Stimulated activated CD8-positive, alpha-beta memory T cell treated with anti-CD3 and anti-CD28 coated beads, Interleukin-2, amount 100 ng/mL, for 1 hour (primary cell): ENCODE measurements around the gene ICAM1.
"Not testable (repeated sequence)": the region's sequence is repeated elsewhere in the genome, so short reads cannot be mapped to it uniquely, and the experiment has no call there.

Source experiments
- DNase-seq, 2 donors: peaks; one replicate each; pipeline ENCODE4 v3.0.0-alpha.2; 2020; ENCODE audit warnings: low read depth in 2 of 2

The ICAM1 gene, protein sequence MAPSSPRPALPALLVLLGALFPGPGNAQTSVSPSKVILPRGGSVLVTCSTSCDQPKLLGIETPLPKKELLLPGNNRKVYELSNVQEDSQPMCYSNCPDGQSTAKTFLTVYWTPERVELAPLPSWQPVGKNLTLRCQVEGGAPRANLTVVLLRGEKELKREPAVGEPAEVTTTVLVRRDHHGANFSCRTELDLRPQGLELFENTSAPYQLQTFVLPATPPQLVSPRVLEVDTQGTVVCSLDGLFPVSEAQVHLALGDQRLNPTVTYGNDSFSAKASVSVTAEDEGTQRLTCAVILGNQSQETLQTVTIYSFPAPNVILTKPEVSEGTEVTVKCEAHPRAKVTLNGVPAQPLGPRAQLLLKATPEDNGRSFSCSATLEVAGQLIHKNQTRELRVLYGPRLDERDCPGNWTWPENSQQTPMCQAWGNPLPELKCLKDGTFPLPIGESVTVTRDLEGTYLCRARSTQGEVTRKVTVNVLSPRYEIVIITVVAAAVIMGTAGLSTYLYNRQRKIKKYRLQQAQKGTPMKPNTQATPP

DNA sequence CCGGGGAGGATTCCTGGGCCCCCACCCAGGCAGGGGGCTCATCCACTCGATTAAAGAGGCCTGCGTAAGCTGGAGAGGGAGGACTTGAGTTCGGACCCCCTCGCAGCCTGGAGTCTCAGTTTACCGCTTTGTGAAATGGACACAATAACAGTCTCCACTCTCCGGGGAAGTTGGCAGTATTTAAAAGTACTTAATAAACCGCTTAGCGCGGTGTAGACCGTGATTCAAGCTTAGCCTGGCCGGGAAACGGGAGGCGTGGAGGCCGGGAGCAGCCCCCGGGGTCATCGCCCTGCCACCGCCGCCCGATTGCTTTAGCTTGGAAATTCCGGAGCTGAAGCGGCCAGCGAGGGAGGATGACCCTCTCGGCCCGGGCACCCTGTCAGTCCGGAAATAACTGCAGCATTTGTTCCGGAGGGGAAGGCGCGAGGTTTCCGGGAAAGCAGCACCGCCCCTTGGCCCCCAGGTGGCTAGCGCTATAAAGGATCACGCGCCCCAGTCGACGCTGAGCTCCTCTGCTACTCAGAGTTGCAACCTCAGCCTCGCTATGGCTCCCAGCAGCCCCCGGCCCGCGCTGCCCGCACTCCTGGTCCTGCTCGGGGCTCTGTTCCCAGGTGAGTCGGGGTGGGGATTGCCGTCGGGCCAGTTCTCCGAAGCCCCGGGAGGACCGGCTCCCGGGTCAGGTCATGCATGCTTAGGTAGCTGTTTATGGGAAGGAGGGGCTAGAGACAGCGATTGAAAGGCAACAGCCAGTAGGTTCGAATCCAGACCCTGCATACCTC, at the start of gene ICAM1:
Gene ICAM1, plus strand, starts transcription at position 505 of the 779 bp plus-strand sequence. Its CDS starts 40 bp downstream, at position 545.
- DNase-seq, result peak; percentile 48 to 57

DNA sequence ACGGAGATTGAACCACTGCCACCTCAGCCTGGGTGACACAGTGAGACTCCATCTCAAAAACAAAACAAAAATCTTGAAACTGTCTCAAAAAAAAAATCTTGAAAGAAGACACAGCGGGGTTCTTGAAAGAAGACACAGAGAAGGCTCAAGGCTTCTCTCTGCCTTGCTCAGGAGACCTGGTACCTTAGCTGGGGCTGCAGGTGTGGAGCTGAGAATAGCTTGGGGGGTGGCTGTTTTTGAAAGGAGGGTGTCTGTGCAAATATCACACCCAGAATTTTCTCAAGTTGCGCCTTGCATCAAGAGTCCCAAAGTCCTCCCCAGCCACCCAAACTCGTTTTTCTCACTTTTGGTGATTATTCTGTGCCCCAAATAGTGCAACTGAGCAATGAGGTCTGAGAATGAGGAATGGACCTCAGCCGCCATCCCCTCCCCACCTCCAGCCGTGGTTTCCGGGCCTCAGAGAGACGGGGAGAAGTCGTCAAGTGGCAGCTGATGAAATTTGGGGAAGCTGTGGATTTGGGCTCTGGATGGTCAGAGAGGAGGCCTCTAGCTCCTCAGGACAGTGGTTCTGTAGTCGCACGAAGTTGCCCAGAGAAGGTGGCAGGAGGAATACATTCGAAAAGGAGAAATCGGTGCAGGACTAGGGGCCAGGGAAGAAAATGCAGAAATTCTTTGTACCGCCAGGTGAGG, 48.6 kb upstream of the ICAM1 start:
- DNase-seq, result no peak

DNA sequence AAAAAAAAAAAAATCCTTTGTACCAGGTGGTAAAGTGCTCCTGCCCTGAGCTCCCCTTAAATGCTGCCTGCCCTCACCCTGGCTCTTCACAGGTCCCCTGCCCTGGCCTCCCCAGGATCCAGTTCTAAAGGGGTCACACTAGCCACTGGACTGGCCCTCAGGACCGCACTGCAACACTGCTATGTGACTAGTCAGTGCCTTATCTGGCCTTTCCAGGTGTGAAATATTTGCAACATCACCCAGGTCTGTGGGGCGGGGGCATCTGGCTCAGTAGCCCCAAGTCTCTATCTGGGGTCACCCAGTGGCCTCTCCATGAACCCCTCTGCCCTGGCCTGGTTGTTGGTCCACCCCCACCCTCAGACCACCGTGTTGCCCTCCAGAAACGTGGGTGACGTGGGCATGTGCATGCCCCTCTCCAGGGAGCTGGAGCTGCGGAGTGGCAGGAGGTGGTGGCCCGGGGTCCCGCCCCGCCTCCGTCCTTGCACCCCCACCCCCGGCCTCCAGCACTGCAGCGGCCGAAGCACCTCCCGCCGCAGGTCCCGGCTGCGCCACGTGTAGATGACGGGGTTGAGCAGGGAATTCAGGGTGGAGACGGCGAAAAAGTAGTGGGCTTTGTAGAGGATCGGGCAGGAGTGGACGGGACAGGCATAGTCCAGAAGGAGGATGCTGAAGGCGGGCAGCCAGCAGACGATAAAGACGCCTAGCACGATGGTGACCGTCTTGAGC, 47.3 kb upstream of the ICAM1 start:
- DNase-seq, result no peak

DNA sequence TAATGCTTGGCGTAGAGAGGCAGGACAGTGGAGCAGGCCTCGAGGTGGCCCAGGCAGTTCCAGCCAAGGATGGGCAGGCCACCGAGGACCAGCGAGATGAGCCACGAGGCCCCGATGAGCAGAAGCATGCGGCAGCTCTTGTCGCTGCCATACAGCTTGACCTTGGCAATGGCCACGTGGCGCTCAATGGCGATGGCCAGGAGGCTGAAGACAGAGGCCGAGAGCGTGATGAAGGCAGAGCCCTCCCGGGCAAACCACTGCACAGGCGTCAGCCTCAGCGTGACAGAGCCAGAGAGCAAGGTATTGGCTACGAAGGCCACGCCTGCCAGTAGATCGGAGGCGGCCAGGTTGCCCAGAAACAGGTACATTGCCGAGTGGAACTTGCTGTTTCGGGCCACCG, 46.6 kb upstream of the ICAM1 start:
- no peak for DNase-seq

DNA sequence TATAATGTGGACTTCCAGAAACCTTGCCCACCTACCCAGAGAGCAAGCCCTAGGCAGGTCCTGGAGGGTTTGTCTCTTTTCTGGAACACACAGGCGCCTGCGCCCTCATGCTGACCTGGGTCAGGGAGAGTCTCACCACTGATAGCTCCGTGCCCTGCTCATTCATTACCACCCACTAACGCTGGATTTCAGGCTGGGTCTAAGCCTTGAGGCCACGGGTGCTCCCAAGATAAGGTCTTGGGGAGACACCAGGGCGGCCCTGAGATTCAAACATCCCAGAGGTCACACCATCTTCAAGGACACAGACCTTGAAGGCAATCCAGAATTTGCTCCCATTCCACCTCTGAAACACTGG, 44.9 kb upstream of the ICAM1 start:
- DNase-seq, result no peak

DNA sequence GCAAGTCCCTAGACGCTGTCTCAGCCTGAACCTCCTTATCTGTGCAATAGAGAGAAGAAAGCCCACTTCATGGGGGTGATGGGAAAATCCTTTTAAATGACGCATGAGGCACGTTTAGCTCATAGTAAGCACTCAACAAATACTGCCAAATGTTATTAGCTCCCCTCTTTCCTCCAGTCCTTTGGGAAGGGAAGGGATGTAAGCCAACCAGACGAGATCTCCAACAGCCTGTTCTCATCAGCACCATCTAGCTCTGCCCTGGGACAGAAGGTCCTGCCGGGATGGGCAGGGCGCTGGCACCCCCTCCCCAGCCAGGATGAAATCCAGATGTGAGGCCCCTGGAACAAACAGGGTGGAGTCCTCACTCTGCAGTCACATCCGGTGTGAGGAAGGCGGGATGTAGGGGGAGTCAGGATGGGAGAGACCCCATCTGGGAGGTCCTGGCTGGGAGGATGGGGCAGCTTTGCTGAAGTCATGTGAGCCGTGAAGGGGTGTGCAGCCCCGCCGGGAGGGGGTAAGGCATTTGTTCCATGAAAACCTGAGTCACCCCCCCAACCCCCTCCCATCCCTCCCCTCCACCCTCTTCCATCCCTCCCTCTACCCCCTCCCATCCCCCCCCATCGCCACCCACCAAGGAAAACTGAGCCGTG, 44.4 kb upstream of the ICAM1 start:
- no peak for DNase-seq

DNA sequence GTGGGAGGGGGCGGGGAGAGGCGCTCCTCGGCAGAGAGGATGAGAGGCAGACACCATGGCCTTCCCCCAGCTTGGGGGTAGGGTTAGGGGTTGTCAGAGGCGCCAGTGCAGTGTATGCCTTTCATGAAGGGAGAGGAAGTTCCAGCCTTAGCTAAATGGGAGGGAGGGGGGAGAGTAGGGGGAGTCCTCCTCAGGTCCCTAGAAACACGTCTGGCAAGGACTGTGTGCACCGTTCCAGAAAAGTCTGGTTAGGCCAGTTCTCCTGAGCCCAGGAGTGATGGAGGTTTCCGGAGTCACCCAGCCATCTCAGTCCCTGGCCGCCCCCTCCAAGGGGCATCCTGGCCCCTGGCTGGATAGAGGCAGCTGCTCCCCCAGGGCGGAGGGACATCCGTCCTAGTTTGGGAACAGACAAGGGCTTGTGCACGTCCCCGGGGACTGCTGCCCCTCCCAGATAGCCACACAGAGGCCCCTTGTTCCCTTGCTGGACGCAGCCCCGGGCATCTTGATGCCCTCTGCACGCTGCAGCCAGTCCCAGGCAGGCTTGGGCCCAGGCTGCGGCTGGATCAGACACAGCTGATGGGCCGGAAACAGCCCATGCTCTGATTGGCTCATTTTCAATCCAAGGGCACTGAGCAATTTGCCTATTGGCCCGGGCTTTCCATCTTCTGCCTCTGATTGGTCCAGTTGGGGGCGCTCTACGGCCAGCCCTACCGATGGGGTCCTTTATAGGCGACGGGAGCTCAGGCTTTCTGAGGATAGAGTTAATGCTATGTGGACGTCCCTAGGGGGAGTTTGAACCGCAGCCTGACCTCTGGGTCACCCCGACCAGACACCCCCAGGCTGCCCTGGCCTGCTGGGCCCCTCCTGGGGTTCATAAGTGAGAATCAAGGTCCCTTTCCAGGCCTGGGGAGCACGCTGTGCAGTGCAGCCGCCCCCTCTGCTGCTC, 43.6 kb upstream of the ICAM1 start:
- DNase-seq, result no peak

DNA sequence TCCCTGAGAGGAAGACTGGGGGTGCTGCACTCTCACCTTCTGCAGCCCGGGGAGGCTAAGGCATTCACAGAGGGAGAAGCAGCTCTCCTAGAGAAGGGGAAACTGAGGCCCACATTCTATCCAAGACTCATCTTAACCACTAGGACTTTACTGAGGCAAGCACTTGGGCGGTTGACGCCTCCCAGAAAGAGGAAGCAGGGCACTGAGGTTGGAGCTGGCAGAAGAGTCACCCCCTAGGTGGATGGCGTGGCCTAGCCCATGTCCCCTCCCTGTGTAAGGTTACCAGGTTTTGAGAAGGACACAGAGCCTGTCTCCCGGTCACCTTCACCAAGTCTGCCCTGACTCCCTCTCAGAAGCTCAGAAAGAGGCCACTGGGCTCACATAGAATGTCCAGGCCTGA, 42.5 kb upstream of the ICAM1 start:
- no peak for DNase-seq

DNA sequence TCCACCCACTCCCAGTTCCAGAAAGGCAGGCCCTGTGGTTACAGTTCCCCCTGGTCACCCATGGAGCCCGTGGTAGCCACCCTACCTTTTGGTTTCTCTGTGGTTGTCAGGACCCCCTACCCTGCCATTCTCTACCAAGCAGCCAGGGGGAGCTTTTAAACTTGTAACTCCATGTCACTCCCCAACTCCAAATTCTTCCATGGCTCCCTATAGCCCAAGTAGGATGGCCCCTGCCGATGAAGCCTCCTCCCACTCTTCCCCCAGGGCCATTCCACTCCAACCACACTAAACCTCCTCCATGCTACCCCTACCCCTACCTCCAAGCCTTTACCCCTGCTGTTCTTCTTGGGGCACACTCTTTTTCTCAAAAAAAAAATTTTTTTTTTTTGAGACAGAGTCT, 42.0 kb upstream of the ICAM1 start:
- no peak for DNase-seq

DNA sequence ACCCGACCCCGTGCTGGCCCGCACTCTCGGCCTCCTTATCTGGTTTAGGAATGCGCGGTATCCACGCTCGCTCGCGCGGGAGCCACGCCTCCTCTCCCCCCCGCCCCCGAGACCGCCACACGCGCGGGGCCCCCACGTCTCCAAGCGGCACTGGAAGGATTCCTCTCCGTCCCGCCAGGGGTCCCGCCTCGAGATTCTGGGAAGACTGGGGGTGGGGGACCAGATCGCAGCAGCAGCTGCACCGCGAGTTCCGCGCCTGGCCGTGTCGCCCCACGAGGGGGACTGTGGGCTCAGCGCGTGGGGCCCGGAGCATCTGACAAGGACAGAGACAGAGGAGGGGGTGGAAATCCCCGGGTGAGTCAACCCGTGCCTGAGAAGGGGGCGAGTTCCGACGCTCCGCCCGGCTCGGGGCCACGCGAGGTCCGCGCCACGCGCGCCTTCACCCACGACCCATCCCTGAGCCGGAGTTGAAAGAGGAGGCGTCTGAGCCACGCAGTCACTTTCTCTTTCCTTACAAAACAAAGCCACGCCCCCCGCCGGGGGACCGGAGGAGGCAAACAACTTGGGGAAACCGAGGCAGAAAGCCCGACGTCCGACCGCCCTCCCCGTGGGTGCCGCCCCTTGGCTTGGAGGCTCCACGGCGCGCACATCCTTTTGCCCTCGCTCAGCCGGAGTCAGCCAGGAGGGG, 40.6 kb upstream of the ICAM1 start:
- DNase-seq, result peak; percentile 29 to 36

DNA sequence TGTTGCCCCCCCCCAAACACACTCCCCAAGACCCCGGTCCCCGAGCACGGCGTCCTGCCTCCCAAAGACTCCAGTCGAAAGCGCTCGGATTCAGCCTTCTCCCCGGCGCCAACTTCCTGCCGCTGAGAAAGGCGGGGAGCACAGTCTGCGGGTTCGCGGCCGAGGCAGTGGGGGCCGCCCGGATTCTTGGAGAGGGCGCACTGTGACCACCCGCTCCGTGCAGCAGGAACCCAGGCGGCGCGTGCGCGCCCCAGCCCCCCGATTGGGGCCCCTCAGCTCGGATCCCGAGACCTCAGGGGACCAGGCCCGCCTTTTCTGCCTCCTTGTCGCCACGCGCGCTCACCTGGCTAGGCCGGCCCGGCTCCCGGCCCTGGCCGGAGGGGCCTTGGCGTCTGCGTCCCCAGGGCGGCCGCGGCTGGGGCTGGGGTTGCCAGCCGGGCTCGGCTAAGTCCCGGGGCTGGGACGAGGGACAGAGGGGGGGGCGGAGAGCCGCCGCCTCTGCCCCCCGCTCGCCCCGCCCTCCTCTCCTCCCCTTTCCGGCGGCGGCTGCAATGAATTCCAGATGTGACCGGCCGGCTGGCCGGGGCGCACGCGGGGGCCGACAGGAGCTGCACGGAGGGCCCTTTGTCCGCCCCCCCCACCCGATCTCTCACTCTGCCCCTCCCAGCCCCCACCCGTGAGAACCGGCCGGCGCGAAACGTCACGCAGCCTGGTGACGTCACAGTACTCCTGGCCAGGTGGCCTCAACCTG, 39.9 kb upstream of the ICAM1 start, which contains the start of gene S1PR2:
Gene S1PR2, minus strand, starts transcription at position 471 of the 751 bp plus-strand sequence. CDS start 6,426 bp downstream, outside the sequence.
- DNase-seq, result peak; percentile 31 to 46

DNA sequence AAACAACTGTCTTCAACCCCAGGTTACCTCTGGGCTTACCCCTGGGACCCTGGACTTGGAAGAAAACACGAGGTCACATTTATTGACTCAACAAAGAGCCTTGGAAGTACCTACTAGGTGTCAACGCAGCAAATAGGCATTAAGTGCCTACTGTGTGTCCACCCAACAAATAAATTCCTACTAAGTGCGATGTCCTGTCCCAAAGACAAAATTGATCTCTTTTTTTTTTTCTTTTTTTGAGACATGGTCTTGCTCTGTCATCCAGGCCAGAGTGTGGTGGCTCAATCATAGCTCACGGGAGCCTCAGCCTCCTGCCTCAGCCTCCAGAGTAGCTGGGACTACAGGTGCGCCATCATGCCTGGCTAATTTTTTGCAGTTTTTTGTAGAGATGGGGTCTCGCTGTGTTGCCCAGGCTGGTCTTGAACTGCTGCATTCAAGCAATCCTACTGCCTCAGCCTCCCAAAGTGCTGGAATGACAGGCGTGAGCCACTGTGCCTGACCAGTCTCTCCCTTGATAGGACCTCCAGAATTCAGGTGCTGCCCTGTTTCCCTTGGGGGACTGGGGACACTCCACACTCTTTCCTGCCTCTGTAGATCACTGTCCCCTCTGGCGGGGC, 39.2 kb upstream of the ICAM1 start:
- DNase-seq, result no peak

DNA sequence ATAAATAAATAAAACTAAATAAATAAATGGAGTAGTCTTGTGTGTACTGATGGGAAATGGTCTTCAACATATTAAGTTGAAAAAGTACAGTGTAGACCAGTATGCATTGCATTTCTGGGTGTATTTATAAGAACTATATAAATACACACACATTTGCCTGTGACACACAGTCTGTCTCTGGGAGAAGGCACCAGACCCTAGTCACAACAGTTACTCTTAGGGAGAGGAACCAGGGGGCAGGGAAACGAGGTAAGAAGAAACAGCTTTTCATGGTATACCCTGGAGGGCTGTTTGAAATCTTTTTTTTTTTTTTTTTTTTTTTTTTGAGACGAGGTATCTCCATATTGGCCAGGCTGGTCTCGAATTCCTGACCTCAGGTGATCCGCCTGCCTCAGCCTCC, 37.0 kb upstream of the ICAM1 start:
- DNase-seq, result no peak

DNA sequence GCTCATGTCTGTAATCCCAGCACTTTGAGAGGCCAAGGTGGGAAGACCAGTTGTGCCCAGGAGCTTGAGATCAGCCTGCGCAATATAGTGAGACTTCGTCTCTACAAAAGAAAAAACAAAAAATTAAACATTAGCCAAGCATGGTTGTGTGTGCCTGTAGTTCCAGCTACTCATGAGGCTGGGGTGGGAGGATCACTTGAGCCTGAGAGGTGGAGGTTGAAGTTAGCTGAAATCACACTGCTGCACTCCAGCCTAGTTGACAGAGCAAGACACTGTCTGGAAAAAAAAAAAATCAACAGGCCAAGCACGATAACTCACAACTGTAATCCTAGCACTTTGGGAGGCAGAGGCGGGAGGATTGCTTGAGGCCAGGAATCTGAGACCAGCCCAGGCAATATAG, 35.9 kb upstream of the ICAM1 start:
- no peak for DNase-seq

DNA sequence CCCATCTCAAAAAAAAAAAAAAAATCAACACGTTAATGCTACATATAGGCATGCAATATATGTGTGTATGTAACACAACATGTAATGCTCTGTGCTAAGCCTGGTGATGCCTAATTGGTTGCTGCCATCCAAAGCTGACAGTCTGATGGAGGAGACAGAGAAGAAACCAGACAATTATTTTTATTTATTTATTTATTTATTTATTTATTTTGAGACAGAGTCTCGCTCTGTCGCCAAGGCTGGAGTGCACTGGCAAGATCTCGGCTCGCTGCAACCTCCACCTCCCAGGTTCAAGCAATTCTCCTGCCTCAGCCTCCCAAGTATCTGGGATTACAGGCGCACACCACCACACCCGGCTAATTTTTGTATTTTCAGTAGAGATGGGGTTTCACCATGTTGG, 35.5 kb upstream of the ICAM1 start:
- DNase-seq, result not testable (repeated sequence)

DNA sequence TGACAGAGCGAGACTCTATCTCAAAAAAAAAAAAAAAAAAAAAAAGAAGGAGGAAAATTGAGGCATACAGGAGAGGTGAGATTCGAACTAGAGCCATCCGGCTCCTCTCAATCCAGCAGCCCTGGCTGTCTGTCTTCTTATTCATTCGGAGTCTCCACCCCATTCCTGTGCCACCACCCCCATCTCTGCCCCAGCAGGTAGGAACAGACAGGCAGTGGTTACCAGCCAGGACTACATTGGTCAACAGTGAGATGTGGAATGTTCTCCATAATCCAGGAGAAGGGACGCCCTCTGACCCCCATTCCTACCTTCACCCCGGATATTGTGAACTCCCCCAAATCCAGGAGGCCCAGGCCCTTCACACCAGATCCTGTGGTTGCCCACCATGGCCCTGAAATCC, 33.2 kb upstream of the ICAM1 start:
- DNase-seq, result no peak

DNA sequence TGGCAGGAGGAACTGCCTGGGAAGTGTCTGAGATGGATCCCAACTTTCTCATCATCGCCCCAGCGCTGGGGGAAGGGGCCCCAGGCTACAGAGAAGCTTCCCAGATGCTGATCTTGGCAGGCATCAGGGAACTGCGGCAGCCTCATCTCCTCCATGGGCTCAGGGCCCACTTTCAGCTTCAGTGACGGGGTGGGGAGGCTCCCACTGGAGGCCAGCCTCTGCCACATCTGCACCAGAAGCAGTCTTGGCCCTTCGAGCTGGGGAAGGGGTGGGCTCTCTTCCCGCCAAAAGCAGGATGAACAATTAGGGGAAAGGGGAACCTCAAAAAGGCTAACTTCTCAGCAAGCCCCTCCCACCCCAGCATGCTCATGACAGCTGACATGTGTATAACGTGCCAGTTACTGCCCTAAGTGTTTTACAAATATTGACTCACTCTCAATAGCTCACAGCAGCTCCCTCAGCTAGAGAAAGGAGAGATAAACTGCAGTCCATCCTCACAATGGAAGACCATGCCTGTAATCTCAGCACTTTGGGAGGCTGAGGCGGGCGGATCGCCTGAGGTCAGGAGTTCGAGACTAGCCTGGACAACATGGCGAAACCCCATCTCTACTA, 32.6 kb upstream of the ICAM1 start:
- DNase-seq, result no peak
